ENCODE data around the gene AKAP1. TPM values are rescaled to one million over a fixed set of nuclear protein-coding genes. Genes with fewer than 3 reads are reported as not detected.
A peak's percentile ranks its signal among the peaks of the same experiment; 100 is the strongest.

Gene AKAP1
- total RNA-seq, 2 experiments from 2014 or later, result 30.0 to 33.6 TPM

DNA sequence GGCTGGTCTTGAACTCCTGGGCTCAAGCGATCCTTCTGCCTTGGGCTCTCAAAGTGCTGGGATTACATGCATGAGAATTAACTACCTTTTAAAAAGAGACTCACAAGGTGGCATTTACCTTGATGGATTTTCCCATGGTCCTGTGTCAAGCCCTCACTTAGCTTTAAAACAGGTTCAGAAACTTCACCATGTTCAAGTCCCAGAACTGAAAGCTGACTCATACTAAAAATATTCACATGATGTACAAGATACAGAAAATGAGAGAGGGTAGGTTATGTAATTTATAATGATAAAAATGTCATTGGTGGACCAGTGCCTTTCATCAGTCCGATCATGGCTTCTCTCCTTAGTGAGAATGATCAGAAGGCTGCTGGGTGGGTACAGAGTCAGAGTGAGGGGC is 4.3 kb upstream of the AKAP1 start:
- Mint-ChIP-seq H3K27ac (no peak overlapping the region), H3K27me3 (ENCODE audit: low read depth) (peaks cover 3% of the 10 kb centered on the region), H3K4me3 (no peak overlapping the region), H3K9me3 (ENCODE audit: insufficient read depth) (no peaks in the 10 kb centered on the region), H3K36me3 (ENCODE audit: low read depth) (no peaks in the 10 kb centered on the region), H3K4me1 (ENCODE audit: low read depth) (peaks cover 11% of the 10 kb centered on the region)
- CTCF ChIA-PET, result interaction anchor here (0.9 to 1.2 kb wide), 2 partner anchors 70 to 752 kb away, joined by 3 to 4 read pairs; no protein-coding TSS in a partner anchor
- no peak for ATAC-seq
- no peak for DNase-seq
- POLR2A ChIA-PET, result no interaction called here

DNA sequence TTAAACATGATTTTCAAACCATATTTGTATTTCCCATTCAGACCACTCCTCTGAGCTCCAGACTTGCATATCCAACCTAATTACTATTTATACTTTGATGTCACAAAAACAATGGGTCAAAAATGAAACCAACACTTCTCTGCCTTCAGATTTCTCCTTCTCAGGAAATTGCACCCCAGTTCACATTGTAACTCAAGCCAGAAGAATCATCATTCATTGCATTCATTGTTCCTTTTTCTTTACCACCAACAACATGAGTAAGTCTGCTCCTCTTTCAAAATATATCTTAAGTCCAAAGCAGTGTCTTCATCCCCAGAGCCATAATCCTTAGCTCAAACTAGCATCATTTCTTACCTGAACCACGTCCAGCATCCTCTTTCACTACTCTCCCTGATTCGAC is 2.6 kb upstream of the AKAP1 start:
- Mint-ChIP-seq H3K27ac (peak overlapping the region; percentile 1), H3K27me3 (ENCODE audit: low read depth) (peaks cover 3% of the 10 kb centered on the region), H3K36me3 (ENCODE audit: low read depth) (no peaks in the 10 kb centered on the region), H3K9me3 (ENCODE audit: insufficient read depth) (no peaks in the 10 kb centered on the region), H3K4me1 (ENCODE audit: low read depth) (peaks cover 24% of the 10 kb centered on the region), H3K4me3 (no peak overlapping the region)
- ATAC-seq (no peak), DNase-seq (no peak)
- POLR2A ChIA-PET, result no interaction called here
- CTCF ChIA-PET, result interaction anchor here (0.8 kb wide), 1 partner anchor 62 kb away, joined by 3 read pairs; no protein-coding TSS in a partner anchor

DNA sequence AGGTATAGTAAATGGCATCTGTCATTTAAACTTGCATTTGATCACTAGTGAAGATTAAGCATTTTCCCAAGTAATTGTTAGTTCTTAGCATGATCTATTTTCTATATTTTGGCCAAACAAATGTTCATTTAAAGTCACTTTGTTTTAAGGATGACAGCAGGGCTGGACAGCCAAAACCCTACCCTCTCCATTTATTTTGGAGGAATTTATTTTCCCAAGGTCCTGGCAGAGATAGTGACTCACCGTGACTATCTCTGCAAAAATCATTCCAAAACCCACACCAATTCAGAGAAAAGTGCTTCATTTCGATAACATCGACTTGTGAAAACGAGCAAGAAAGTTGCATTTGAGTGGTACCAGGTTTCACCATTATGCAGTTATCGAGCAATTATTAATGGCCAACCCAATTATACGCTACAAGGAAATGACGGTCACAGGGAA is 665 bp upstream of the AKAP1 start:
- no peak for DNase-seq
- Mint-ChIP-seq H3K9me3 (ENCODE audit: insufficient read depth) (no peaks in the 10 kb centered on the region), H3K36me3 (ENCODE audit: low read depth) (no peaks in the 10 kb centered on the region), H3K27ac (peak overlapping the region; percentile 93), H3K4me3 (peak overlapping the region; percentile 87), H3K27me3 (ENCODE audit: low read depth) (peaks cover 3% of the 10 kb centered on the region), H3K4me1 (ENCODE audit: low read depth) (peaks cover 32% of the 10 kb centered on the region)
- no peak for ATAC-seq
- POLR2A ChIA-PET, result interaction anchor here (0.5 to 2.1 kb wide), 7 partner anchors 14 to 1016 kb away, joined by 3 to 7 read pairs (median 3); partner anchors contain the start of gene TRIM25
- CTCF ChIA-PET, result interaction anchor here (1.0 to 1.5 kb wide), 2 partner anchors 265 to 663 kb away, joined by 3 to 4 read pairs; no protein-coding TSS in a partner anchor

DNA sequence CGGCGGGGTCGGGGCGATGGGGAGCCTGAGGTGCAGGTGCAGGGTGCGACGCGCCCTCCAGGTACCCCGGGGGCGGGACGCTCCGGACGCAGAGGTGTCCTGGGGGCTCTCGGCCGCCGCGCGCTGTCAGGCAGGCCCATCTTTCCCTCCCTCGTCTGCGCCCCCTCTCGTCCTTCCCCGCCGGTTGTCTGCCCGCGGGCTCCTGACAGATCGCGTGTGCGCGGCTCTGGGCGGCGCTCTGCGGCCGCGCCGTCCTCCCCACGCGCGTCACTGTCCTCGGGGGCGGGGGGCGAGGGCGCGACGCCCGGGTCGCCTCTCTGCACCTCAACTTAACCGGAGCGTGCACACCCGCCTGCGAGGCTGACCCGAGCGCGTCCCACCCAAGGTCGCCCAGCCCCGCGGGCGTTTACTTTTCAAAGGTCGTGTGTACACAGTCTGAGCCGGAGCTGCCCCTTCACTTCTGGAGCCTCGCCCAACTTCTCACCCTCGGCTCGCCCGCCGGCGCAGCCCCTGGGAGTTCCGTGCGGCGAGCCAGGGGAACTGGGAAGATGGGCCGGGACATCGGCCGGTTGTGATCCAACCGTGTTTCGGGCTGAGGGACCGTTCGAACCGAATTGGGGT is 512 bp downstream of the AKAP1 start:
- ATAC-seq (peak; percentile 55), DNase-seq (peak; percentile 69)
- Mint-ChIP-seq H3K9me3 (ENCODE audit: insufficient read depth) (no peaks in the 10 kb centered on the region), H3K4me1 (ENCODE audit: low read depth) (peaks cover 39% of the 10 kb centered on the region), H3K27ac (peak overlapping the region; percentile 72), H3K36me3 (ENCODE audit: low read depth) (no peaks in the 10 kb centered on the region), H3K27me3 (ENCODE audit: low read depth) (peaks cover 3% of the 10 kb centered on the region), H3K4me3 (peak overlapping the region; percentile 82)
- POLR2A ChIA-PET, result interaction anchor here (0.6 to 2.1 kb wide), 4 partner anchors 107 to 924 kb away, joined by 3 to 7 read pairs (median 4); partner anchors contain the start of gene TRIM25
- CTCF ChIA-PET, result interaction anchor here (0.7 to 1.5 kb wide), 3 partner anchors 11 to 266 kb away, joined by 3 to 4 read pairs (median 3); no protein-coding TSS in a partner anchor

DNA sequence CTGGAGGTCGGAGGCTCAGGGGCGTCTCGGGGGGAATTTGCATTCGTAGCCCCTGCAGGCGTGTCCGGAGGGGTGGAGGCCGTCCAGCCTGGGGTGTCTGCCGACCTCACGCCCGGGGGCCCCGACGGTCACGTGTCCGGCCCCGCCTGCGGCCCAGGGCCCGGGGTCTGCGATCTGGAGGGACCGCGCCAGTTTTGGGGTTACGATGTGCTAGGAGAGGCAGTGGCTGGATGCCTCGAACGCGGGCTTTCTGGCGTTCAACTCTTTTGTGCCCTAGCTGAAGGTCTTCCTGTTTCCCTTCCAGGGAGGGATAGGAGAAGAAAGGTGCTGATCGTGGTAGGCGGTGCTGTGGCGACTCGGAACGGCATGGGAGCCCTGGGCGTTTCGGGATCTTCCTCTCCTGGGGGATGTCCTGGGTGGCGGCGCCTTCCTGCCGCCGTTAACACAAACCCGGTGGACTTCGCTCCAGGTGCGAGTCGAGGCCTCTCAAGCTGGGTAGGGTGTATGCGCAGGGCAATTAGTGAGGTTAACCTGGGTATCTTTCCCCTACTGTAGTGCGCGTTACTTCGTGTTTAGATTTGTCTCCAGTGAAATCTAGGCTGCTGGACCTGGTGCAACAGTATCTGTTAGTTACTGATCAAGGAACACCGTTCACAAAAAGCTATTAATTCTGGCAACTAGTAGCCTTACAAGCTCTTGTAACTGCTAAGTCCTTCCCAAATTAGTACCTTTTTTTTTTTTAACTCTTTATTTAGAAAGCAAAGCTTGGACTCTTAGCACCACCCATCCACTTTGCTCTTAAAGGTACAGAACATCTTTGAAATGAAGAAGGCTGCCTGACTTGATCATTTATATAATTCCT is 1.3 kb downstream of the AKAP1 start:
- H3K36me3 Mint-ChIP-seq (ENCODE audit: low read depth), result no peaks in the 10 kb centered on the region
- POLR2A ChIA-PET, result interaction anchor here (1.4 to 2.1 kb wide), 2 partner anchors 171 to 173 kb away, joined by 3 to 7 read pairs; partner anchors contain the start of gene TRIM25
- H3K27ac Mint-ChIP-seq, result peak overlapping the region; percentile 72
- peaks cover 43% of the 10 kb centered on the region for H3K4me1 Mint-ChIP-seq (ENCODE audit: low read depth)
- H3K4me3 Mint-ChIP-seq, result peak overlapping the region; percentile 82
- CTCF ChIA-PET, result interaction anchor here (0.7 to 1.4 kb wide), 2 partner anchors 12 to 28 kb away, joined by 3 read pairs; no protein-coding TSS in a partner anchor
- DNase-seq (peak; percentile 34), ATAC-seq (no peak)
- no peaks in the 10 kb centered on the region for H3K9me3 Mint-ChIP-seq (ENCODE audit: insufficient read depth)
- peaks cover 3% of the 10 kb centered on the region for H3K27me3 Mint-ChIP-seq (ENCODE audit: low read depth)

DNA sequence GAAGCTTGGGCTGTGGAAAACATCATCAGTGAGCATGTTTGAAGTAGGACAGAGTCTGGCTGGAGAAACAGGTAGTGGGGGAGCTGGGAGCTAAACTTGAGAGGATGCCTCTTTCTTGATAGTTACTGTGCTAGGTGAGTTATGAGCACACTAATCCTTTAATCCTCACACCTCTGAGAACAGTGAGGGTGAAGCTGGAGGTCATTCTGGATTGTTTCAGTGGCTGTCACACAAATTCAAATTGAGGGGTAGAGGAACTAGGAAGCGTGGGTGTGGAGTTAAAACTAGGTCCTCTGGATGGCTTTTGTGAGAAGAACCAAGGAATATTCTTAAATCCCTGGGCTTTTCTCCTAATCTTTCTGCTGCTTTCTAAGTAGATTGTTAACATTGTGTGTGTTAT is 3.3 kb downstream of the AKAP1 start:
- Mint-ChIP-seq H3K4me3 (no peak overlapping the region), H3K27ac (no peak overlapping the region), H3K9me3 (ENCODE audit: insufficient read depth) (no peaks in the 10 kb centered on the region), H3K36me3 (ENCODE audit: low read depth) (no peaks in the 10 kb centered on the region), H3K27me3 (ENCODE audit: low read depth) (no peaks in the 10 kb centered on the region), H3K4me1 (ENCODE audit: low read depth) (peaks cover 42% of the 10 kb centered on the region)
- POLR2A ChIA-PET, result interaction anchor here (0.7 kb wide), 1 partner anchor 174 kb away, joined by 3 read pairs; no protein-coding TSS in a partner anchor
- DNase-seq, result no peak
- ATAC-seq, result no peak
- CTCF ChIA-PET, result interaction anchor here (1.2 to 2.0 kb wide), 4 partner anchors 9 to 155 kb away, joined by 3 to 6 read pairs (median 4); no protein-coding TSS in a partner anchor

DNA sequence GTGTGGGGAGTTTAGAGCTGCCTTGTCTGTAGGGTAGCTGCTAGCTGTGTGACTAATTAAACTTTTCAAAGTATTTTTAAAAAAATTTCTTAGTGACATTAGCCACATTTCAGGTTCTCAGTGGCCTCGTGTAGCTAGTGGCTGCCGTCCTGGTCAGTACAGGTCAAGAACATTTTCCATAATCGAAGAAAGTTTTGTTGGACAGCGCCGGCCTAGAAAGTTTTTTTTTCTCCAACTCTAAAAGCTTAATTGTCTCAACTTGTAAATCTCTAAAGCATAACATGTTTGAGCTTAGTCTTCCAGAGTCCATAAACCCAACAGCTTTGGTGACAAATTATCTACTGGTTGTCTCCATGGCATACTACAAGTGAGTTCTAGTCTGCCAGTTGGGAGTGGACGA is 4.3 kb downstream of the AKAP1 start:
- Mint-ChIP-seq H3K9me3 (ENCODE audit: insufficient read depth) (no peaks in the 10 kb centered on the region), H3K27me3 (ENCODE audit: low read depth) (no peaks in the 10 kb centered on the region), H3K4me1 (ENCODE audit: low read depth) (peaks cover 39% of the 10 kb centered on the region), H3K27ac (no peak overlapping the region), H3K4me3 (no peak overlapping the region), H3K36me3 (ENCODE audit: low read depth) (no peaks in the 10 kb centered on the region)
- ChIA-PET POLR2A (interaction anchor here (0.5 kb wide), 1 partner anchor 13 kb away, joined by 4 read pairs; no protein-coding TSS in a partner anchor), CTCF (interaction anchor here (1.3 to 2.0 kb wide), 2 partner anchors 18 to 154 kb away, joined by 3 to 6 read pairs; no protein-coding TSS in a partner anchor)
- no peak for ATAC-seq
- no peak for DNase-seq

DNA sequence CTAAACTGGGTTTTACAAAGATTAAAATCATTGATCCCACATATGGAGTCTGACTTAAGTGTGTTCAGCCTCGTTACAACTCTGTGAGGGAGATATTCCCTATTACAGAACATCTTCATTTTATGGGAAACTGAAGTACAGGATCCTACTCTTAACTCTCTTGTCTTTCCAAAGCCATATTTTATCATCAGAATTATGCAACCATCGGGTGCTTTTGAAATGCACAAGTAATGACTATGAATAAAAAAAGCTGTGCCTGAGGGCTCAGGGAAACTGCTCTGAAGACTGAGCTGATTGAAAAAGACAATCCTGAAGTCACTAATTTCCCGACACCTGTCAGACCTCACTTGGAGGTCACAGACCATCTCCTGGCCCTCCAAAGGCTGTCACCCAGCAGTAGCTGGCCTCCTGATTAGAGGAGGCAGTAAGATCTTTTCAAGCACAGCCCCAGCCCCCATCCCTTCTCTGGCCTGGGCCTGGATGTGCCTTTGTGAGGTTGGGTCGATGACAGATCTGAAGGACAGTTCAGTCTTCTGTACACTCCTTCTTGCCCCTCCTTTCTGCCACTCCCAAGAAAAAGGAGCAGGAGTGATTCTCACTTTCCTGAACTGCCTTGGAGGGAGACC is 5.6 kb downstream of the AKAP1 start:
- CTCF ChIA-PET, result interaction anchor here (0.8 to 1.2 kb wide), 3 partner anchors 16 to 693 kb away, joined by 3 to 4 read pairs (median 3); no protein-coding TSS in a partner anchor
- H3K27me3 Mint-ChIP-seq (ENCODE audit: low read depth), result no peaks in the 10 kb centered on the region
- ATAC-seq (no peak), DNase-seq (no peak)
- H3K4me3 Mint-ChIP-seq, result no peak overlapping the region
- H3K36me3 Mint-ChIP-seq (ENCODE audit: low read depth), result no peaks in the 10 kb centered on the region
- peaks cover 38% of the 10 kb centered on the region for H3K4me1 Mint-ChIP-seq (ENCODE audit: low read depth)
- H3K9me3 Mint-ChIP-seq (ENCODE audit: insufficient read depth), result no peaks in the 10 kb centered on the region
- POLR2A ChIA-PET, result interaction anchor here (0.6 kb wide), 1 partner anchor 44 kb away, joined by 3 read pairs; no protein-coding TSS in a partner anchor
- no peak overlapping the region for H3K27ac Mint-ChIP-seq

DNA sequence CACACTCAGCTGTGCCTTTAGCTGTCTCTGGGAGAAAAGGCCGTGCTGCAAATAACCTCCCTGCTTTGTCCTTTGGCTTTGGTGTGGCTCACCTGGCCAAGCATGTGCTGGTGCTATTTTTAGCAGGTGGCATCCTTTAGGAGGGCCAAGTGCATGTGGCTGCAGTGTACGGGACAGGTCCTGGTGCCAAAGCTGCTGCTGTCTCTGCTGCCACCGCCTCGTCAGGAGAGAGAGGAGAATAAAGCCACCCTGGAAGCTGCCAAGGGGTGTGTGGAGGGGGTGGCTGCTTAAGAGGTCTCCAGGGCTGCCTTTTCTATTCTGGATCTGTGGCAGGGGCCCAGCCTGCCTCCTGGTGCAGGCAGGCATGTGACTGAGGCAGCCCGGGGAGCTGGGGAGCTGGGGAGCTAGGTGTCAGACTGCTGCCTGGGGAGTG is 6.2 kb downstream of the AKAP1 start:
- CTCF ChIA-PET, result interaction anchor here (0.8 to 1.2 kb wide), 3 partner anchors 15 to 692 kb away, joined by 3 to 4 read pairs (median 3); no protein-coding TSS in a partner anchor
- H3K4me1 Mint-ChIP-seq (ENCODE audit: low read depth), result peaks cover 37% of the 10 kb centered on the region
- ATAC-seq, result no peak

DNA sequence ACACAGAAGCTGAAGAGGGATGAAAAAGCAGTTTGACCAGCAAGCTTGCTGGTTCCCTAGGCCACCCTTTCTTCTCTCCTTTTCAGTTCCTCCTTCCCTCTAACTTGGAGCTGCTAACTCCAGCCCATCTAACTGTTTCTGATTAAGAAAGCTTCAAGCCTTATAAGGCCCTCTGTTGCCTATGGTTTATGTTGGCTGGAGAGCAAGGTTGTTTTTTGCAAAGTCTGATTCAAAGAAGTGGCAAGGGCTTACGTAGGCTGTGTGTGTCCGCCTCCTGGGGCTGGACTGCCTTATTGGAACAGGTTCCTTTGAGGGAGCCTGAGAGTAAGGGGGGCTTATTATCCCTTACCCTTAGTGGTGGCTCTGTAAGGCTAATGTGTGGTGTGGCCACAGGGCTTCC is 7.1 kb downstream of the AKAP1 start:
- Mint-ChIP-seq H3K4me1 (ENCODE audit: low read depth) (peaks cover 27% of the 10 kb centered on the region), H3K27me3 (ENCODE audit: low read depth) (no peaks in the 10 kb centered on the region), H3K27ac (no peak overlapping the region), H3K36me3 (ENCODE audit: low read depth) (no peaks in the 10 kb centered on the region), H3K9me3 (ENCODE audit: insufficient read depth) (no peaks in the 10 kb centered on the region), H3K4me3 (no peak overlapping the region)
- ATAC-seq (no peak), DNase-seq (no peak)
- ChIA-PET POLR2A (no interaction called here), CTCF (no interaction called here)

More for the DNA sequence above, 6.2 kb downstream of the AKAP1 start:
- H3K27ac Mint-ChIP-seq, result no peak overlapping the region
- no peaks in the 10 kb centered on the region for H3K36me3 Mint-ChIP-seq (ENCODE audit: low read depth)
- POLR2A ChIA-PET, result interaction anchor here (0.6 kb wide), 1 partner anchor 44 kb away, joined by 3 read pairs; no protein-coding TSS in a partner anchor
- no peak for DNase-seq
- no peaks in the 10 kb centered on the region for H3K9me3 Mint-ChIP-seq (ENCODE audit: insufficient read depth)
- no peak overlapping the region for H3K4me3 Mint-ChIP-seq
- H3K27me3 Mint-ChIP-seq (ENCODE audit: low read depth), result no peaks in the 10 kb centered on the region

DNA sequence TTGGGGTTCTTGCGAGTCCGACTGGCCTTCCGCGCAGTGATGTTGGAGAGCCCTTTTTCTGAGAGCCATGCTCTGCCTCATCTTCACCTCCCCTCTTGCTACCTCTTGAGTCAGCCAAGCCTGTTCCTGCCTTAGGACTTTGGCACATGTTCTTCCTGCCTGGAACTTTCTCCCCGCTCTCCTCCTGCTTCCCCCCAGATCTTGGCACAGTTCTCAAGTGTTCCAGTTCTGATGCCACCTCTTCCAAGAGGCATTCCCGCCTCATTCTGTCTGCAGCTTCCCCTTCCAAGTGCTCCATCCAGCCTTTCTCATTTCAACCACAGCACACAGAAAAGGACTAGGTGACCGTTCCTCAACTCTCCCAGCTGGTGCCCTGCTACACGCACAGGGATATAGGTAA is 7.7 kb downstream of the AKAP1 start:
- DNase-seq (no peak), ATAC-seq (no peak)
- no peak overlapping the region for H3K27ac Mint-ChIP-seq
- H3K4me3 Mint-ChIP-seq, result no peak overlapping the region
- no peaks in the 10 kb centered on the region for H3K9me3 Mint-ChIP-seq (ENCODE audit: insufficient read depth)
- POLR2A ChIA-PET, result no interaction called here
- peaks cover 22% of the 10 kb centered on the region for H3K4me1 Mint-ChIP-seq (ENCODE audit: low read depth)
- H3K36me3 Mint-ChIP-seq (ENCODE audit: low read depth), result no peaks in the 10 kb centered on the region
- H3K27me3 Mint-ChIP-seq (ENCODE audit: low read depth), result no peaks in the 10 kb centered on the region
- CTCF ChIA-PET, result no interaction called here
